Mesenchymal stem cell (in vitro differentiated cells and primary cell): ENCODE results near the gene POLR2E.

ENCODE experiments used
- DNase-seq: peaks from one replicate; pipeline ENCODE4 v3.0.0-alpha.2; 2013
- H2AFZ ChIP-seq: one replicate; pipeline ENCODE4 v1.6.1; 2013; ENCODE audit warnings: low read depth, mild to moderate bottlenecking, control low read depth, inconsistent platforms, low read length, moderate library complexity
- H2AK5ac ChIP-seq: 2 replicates; pipeline ENCODE4 v1.6.1; 2013; ENCODE audit warnings: low read length, moderate library complexity, mild to moderate bottlenecking, inconsistent platforms; ENCODE audit not compliant: severe bottlenecking
- H2BK120ac ChIP-seq: one replicate; pipeline ENCODE4 v1.6.1; 2013; ENCODE audit warnings: low read depth, mild to moderate bottlenecking, inconsistent platforms, low read length, moderate library complexity
- H2BK12ac ChIP-seq, 2 experiments: one replicate each; pipeline ENCODE4 v1.6.1; 2013; ENCODE audit warnings: inconsistent platforms in 2 of 2, low read length in 2 of 2, mild to moderate bottlenecking in 2 of 2, moderate library complexity in 2 of 2, control low read depth in 1 of 2
- H2BK15ac ChIP-seq: one replicate; pipeline ENCODE4 v1.6.1; 2013; ENCODE audit warnings: mild to moderate bottlenecking, low read depth, inconsistent platforms; ENCODE audit not compliant: poor library complexity, severe bottlenecking
- H2BK5ac ChIP-seq: 2 replicates; pipeline ENCODE4 v1.6.1; 2013; ENCODE audit warnings: low read depth, mild to moderate bottlenecking, low read length, control low read depth, inconsistent platforms; ENCODE audit not compliant: poor library complexity, severe bottlenecking
- H3K14ac ChIP-seq, 2 experiments: one replicate each; pipeline ENCODE4 v1.6.1; 2013; ENCODE audit warnings: inconsistent platforms in 2 of 2, low read length in 2 of 2, control low read depth in 1 of 2, mild to moderate bottlenecking in 1 of 2, moderate library complexity in 1 of 2
- H3K18ac ChIP-seq, 2 experiments: one replicate each; pipeline ENCODE4 v1.6.1; 2013; ENCODE audit warnings: inconsistent platforms in 2 of 2, low read length in 2 of 2, control low read depth in 1 of 2, low read depth in 1 of 2, mild to moderate bottlenecking in 1 of 2
- H3K23ac ChIP-seq, 2 experiments: one replicate each; pipeline ENCODE4 v1.6.1; 2013; ENCODE audit warnings: inconsistent platforms in 2 of 2, low read length in 2 of 2, mild to moderate bottlenecking in 2 of 2, moderate library complexity in 2 of 2, control low read depth in 1 of 2
- H3K27ac ChIP-seq: 2 replicates; pipeline ENCODE4 v1.5.1; 2013; ENCODE audit warnings: mild to moderate bottlenecking, moderate library complexity, low read length, control low read depth, inconsistent platforms; ENCODE audit not compliant: poor library complexity, severe bottlenecking
- H3K27me3 ChIP-seq, 2 experiments: 2 replicates each; pipeline versions ENCODE4 v1.6.1 to v1.7.0; 2013; ENCODE audit warnings: low read length in 2 of 2, mild to moderate bottlenecking in 2 of 2, moderate library complexity in 2 of 2, control low read depth in 1 of 2, inconsistent platforms in 1 of 2; ENCODE audit not compliant: control insufficient read depth in 1 of 2, insufficient read depth in 1 of 2
- H3K36me3 ChIP-seq, 2 experiments: 2 replicates each; pipeline versions ENCODE4 v1.6.1 to v1.7.0; 2013; ENCODE audit warnings: low read length in 2 of 2, control low read depth in 1 of 2, inconsistent platforms in 1 of 2, low read depth in 1 of 2, mild to moderate bottlenecking in 1 of 2; ENCODE audit not compliant: insufficient read depth in 2 of 2, control insufficient read depth in 1 of 2
- H3K4ac ChIP-seq, 2 experiments: one replicate each; pipeline ENCODE4 v1.6.1; 2013; ENCODE audit warnings: inconsistent platforms in 2 of 2, low read length in 2 of 2, mild to moderate bottlenecking in 2 of 2, moderate library complexity in 2 of 2, control low read depth in 1 of 2, low read depth in 1 of 2
- H3K4me1 ChIP-seq: 2 replicates; pipeline ENCODE4 v1.6.1; 2013; ENCODE audit warnings: low read depth, low read length, control low read depth; ENCODE audit not compliant: control insufficient read depth, insufficient read depth
- H3K4me2 ChIP-seq: 2 replicates; pipeline ENCODE4 v1.6.1; 2013; ENCODE audit warnings: low read length, mild to moderate bottlenecking, inconsistent platforms; ENCODE audit not compliant: poor library complexity, severe bottlenecking
- H3K4me3 ChIP-seq, 2 experiments: 2 replicates each; pipeline versions ENCODE4 v1.5.1 to v1.7.0; 2013; ENCODE audit warnings: low read length in 2 of 2, mild to moderate bottlenecking in 2 of 2, control low read depth in 1 of 2, low read depth in 1 of 2; ENCODE audit not compliant: insufficient read depth in 1 of 2
- H3K79me1 ChIP-seq: replicated peaks from 2 replicates; pipeline ENCODE4 v1.6.1; 2013; ENCODE audit warnings: mild to moderate bottlenecking, control low read depth, low read length, inconsistent platforms; ENCODE audit not compliant: poor library complexity, severe bottlenecking
- H3K9ac ChIP-seq: 2 replicates; pipeline ENCODE4 v1.7.0; 2013; ENCODE audit warnings: mild to moderate bottlenecking, low read length, moderate library complexity
- H3K9me3 ChIP-seq: 2 replicates; pipeline ENCODE4 v1.7.0; 2013; ENCODE audit warnings: mild to moderate bottlenecking, low read length; ENCODE audit not compliant: control insufficient read depth
- H4K8ac ChIP-seq: one replicate; pipeline ENCODE4 v1.6.1; 2013; ENCODE audit warnings: inconsistent platforms, mild to moderate bottlenecking, low read length, moderate library complexity
- H4K91ac ChIP-seq: one replicate; pipeline ENCODE4 v1.6.1; 2013; ENCODE audit warnings: mild to moderate bottlenecking, low read length, inconsistent platforms
- WGBS: methylation state at CpG from one replicate; pipeline ENCODE4 v1.1.7; 2013; ENCODE audit warnings: mixed read lengths; 5-methylcytosine and 5-hydroxymethylcytosine counted together

Gene POLR2E

GRCh38 chr19:1105873-1106840 lies 11.0 kb upstream of the POLR2E start:
- Histone ChIP-seq H3K18ac (no peak overlapping the region), H3K4me3 (peak overlapping the region in 1 of 2 experiments; percentile 83), H4K91ac (peak overlapping the region; percentile 21), H2AK5ac (peak overlapping the region; percentile 27), H4K8ac (peak overlapping the region; percentile 49), H3K14ac (no peak overlapping the region), H2BK120ac (no peak overlapping the region), H3K27ac (no peak overlapping the region), H3K23ac (no peak overlapping the region), H3K4ac (no peak overlapping the region), H2BK5ac (no peak overlapping the region), H2AFZ (no peak overlapping the region), H2BK15ac (peak overlapping the region; percentile 48), H3K4me1 (peaks cover 42% of the 10 kb centered on the region), H3K79me1 (peaks cover 6% of the 10 kb centered on the region), H3K9ac (peak overlapping the region; percentile 88), H3K27me3 (no peaks in the 10 kb centered on the region), H3K9me3 (no peaks in the 10 kb centered on the region), H3K4me2 (no peak overlapping the region), H3K36me3 (peaks cover 35 to 63% of the 10 kb centered on the region in 2 experiments), H2BK12ac (no peak overlapping the region)
- WGBS: 97% methylated on average over 32 of the region's 32 CpGs
- DNase-seq: no peak

- H3K4me2 ChIP-seq: peak overlapping the region; percentile 67
- H2BK5ac ChIP-seq: no peak overlapping the region
- 39% methylated on average over 69 of the region's 69 CpGs for WGBS
- no peak overlapping the region for H2AK5ac ChIP-seq
- H2AFZ ChIP-seq: no peak overlapping the region
- peak overlapping the region in 1 of 2 experiments; percentile 71 for H3K4ac ChIP-seq
- H3K27ac ChIP-seq: peak overlapping the region; percentile 48
- H4K8ac ChIP-seq: peak overlapping the region; percentile 74
- peak overlapping the region; percentile 89 to 91 for H3K18ac ChIP-seq
- H3K27me3 ChIP-seq: no peaks in the 10 kb centered on the region
- H3K9me3 ChIP-seq: no peaks in the 10 kb centered on the region
- peak overlapping the region; percentile 82 to 83 for H3K4me3 ChIP-seq
- peak overlapping the region; percentile 54 to 64 for H3K23ac ChIP-seq
- H2BK15ac ChIP-seq: peak overlapping the region; percentile 93
- H3K36me3 ChIP-seq: peaks cover 27 to 54% of the 10 kb centered on the region in 2 experiments
- peak overlapping the region; percentile 92 for H2BK120ac ChIP-seq
- H2BK12ac ChIP-seq: peak overlapping the region; percentile 11 to 22
- peak overlapping the region in 1 of 2 experiments; percentile 63 for H3K14ac ChIP-seq
- peak; percentile 69 for DNase-seq
- peaks cover 42% of the 10 kb centered on the region for H3K4me1 ChIP-seq
- peak overlapping the region; percentile 66 for H4K91ac ChIP-seq
- H3K79me1 ChIP-seq: peaks cover 6% of the 10 kb centered on the region
- peak overlapping the region; percentile 88 for H3K9ac ChIP-seq
These were observed 10.1 kb upstream of the POLR2E start for GRCh38 chr19:1105008-1105872.

DNA sequence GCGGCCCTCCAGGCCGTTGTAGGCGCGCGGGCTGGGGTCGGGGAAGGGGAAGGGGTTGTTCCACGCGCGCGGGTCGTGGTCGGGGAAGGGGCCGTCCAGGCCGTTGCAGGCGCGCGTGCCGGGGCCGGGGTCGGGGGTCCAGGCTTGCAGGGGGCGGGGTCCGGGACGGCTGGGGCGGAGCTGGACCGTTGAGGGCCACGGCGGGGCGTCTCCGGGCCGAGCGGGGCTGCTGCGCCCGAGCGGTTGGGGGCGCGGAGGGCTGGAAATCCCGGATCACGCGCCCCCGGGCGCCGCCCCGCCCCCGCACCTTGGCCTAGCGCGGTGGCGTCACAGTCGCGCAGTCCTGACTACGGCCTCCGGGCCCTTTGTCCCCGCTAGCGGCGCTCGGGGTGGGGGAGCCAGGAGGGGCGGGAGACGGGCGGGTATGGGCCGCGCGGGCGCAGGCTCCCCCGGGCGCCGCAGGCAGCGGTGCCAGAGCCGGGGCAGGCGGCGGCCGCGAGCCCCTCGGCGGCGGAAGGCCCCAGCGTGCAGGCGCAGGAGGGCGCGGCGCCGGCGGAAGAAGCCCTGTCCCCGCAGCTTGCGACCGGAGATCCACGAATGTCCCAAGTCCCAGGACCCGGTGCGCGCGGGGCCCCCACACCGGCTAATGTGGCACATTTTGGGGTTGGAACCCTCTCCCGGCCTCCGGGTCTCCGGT lies 9.3 kb upstream of the POLR2E start:
- H4K8ac ChIP-seq: peak overlapping the region; percentile 85
- peak overlapping the region; percentile 11 to 45 for H2BK12ac ChIP-seq
- peak overlapping the region in 1 of 2 experiments; percentile 86 for H3K23ac ChIP-seq
- peak overlapping the region; percentile 98 for H3K4ac ChIP-seq
- H3K36me3 ChIP-seq: peaks cover 23 to 46% of the 10 kb centered on the region in 2 experiments
- H3K9ac ChIP-seq: peak overlapping the region; percentile 88
- H3K4me2 ChIP-seq: peak overlapping the region; percentile 67
- H3K18ac ChIP-seq: peak overlapping the region; percentile 90 to 91
- H3K27me3 ChIP-seq: no peaks in the 10 kb centered on the region
- peaks cover 6% of the 10 kb centered on the region for H3K79me1 ChIP-seq
- peak overlapping the region; percentile 99 for H2BK120ac ChIP-seq
- H2AK5ac ChIP-seq: peak overlapping the region; percentile 56
- peak overlapping the region; percentile 82 to 83 for H3K4me3 ChIP-seq
- peak overlapping the region; percentile 48 for H3K27ac ChIP-seq
- no peak overlapping the region for H2AFZ ChIP-seq
- H2BK5ac ChIP-seq: peak overlapping the region; percentile 85
- H2BK15ac ChIP-seq: peak overlapping the region; percentile 93
- peak overlapping the region; percentile 57 to 78 for H3K14ac ChIP-seq
- H3K9me3 ChIP-seq: peaks cover 3% of the 10 kb centered on the region
- H4K91ac ChIP-seq: peak overlapping the region; percentile 99
- H3K4me1 ChIP-seq: peaks cover 40% of the 10 kb centered on the region
- WGBS: 0% methylated on average over 34 of the region's 93 CpGs
- peak; percentile 84 for DNase-seq
